Left ventricle myocardium inferior (tissue), 1 donor: ENCODE data around the gene ABR. TPM values are rescaled to one million over a fixed set of nuclear protein-coding genes. Genes with fewer than 3 reads are reported as not detected.

Experiments
- DNase-seq: peaks from one replicate; pipeline ENCODE4 v3.0.0-alpha.2; 2020
- H3K27ac ChIP-seq: fragments of 200-600 bp; replicated peaks from 2 replicates; pipeline ENCODE4 v1.8.0; 2021
- H3K27me3 ChIP-seq: fragments of 200-600 bp; 2 replicates; pipeline ENCODE4 v1.8.0; 2021; ENCODE audit warnings: low read depth
- H3K36me3 ChIP-seq: fragments of 200-600 bp; 2 replicates; pipeline ENCODE4 v1.8.0; 2021
- H3K4me1 ChIP-seq: fragments of 200-600 bp; 2 replicates; pipeline ENCODE4 v1.8.0; 2021
- H3K4me3 ChIP-seq: fragments of 200-600 bp; 2 replicates; pipeline ENCODE4 v1.8.0; 2021; ENCODE audit warnings: mild to moderate bottlenecking, moderate library complexity
- H3K9me3 ChIP-seq: fragments of 200-600 bp; replicated peaks from 2 replicates; pipeline ENCODE4 v1.8.0; 2021
- CTCF ChIP-seq: fragments of 200-600 bp; IDR thresholded peaks from 2 replicates; pipeline ENCODE4 v1.8.0; 2021; ENCODE audit warnings: antibody characterized with exemption, mild to moderate bottlenecking, borderline replicate concordance
- intact Hi-C: fragments of 100-400 bp; cut with micrococcal nuclease; formaldehyde crosslinking; loops from one replicate; pipeline ENCODE4 v1.11.0; 2022
- total RNA-seq: library from RNA; stranded (reverse); fragmentation: NEBNext Ultra II Directional; extraction: Animal tissue kit (Norgen Biotek cat#: 25700); gene quantifications from one replicate; pipeline ENCODE4 v1.2.1, GENCODE V29; 2021
- donor health status: DM: no; HTN: yes; CAD: no; lungs with severe emphysema.

ABR gene
- total RNA-seq, 1 donor from 2014 or later, result 170 TPM

GRCh38 chr17:1034652-1035210, 145.1 kb downstream of the ABR start:
- intact Hi-C loops, result no loop called here
- DNase-seq, result no peak
- H3K4me1 ChIP-seq, result peaks cover 81% of the 10 kb centered on the region
- H3K27ac ChIP-seq, result no peak overlapping the region
- no peaks in the 10 kb centered on the region for H3K9me3 ChIP-seq
- H3K36me3 ChIP-seq, result peaks cover 19% of the 10 kb centered on the region
- H3K4me3 ChIP-seq, result no peak overlapping the region
- no peaks in the 10 kb centered on the region for H3K27me3 ChIP-seq
- TF ChIP-seq CTCF, result no peak

GRCh38 chr17:1033503-1033902, 146.3 kb downstream of the ABR start:
- H3K27me3 ChIP-seq, result no peaks in the 10 kb centered on the region
- H3K9me3 ChIP-seq, result no peaks in the 10 kb centered on the region
- H3K4me3 ChIP-seq, result no peak overlapping the region
- DNase-seq, result no peak
- peaks cover 17% of the 10 kb centered on the region for H3K36me3 ChIP-seq
- intact Hi-C loops, result no loop called here
- H3K27ac ChIP-seq, result no peak overlapping the region
- no peak for TF ChIP-seq CTCF
- peaks cover 81% of the 10 kb centered on the region for H3K4me1 ChIP-seq

- Histone ChIP-seq H3K27me3 (no peaks in the 10 kb centered on the region), H3K9me3 (no peaks in the 10 kb centered on the region), H3K4me1 (peaks cover 81% of the 10 kb centered on the region), H3K36me3 (peaks cover 9% of the 10 kb centered on the region), H3K4me3 (peak overlapping the region; percentile 68), H3K27ac (no peak overlapping the region)
- intact Hi-C loops, result no loop called here
- no peak for DNase-seq
- no peak for TF ChIP-seq CTCF
These were observed 147.4 kb downstream of the ABR start for GRCh38 chr17:1032391-1032790.

- peak overlapping the region; percentile 83 for H3K27ac ChIP-seq
- DNase-seq, result peak; percentile 83
These were observed 148.1 kb downstream of the ABR start for GRCh38 chr17:1031711-1032110.

GRCh38 chr17:1030684-1031532, 148.9 kb downstream of the ABR start:
- intact Hi-C loops, result no loop called here
- Histone ChIP-seq H3K27ac (peak overlapping the region; percentile 83), H3K36me3 (peaks cover 12% of the 10 kb centered on the region), H3K27me3 (no peaks in the 10 kb centered on the region), H3K4me1 (peaks cover 84% of the 10 kb centered on the region), H3K9me3 (no peaks in the 10 kb centered on the region), H3K4me3 (peak overlapping the region; percentile 68)
- peak; percentile 66 for DNase-seq
- TF ChIP-seq CTCF, result no peak

More at GRCh38 chr17:1031711-1032110, 148.1 kb downstream of the ABR start:
- peaks cover 84% of the 10 kb centered on the region for H3K4me1 ChIP-seq
- intact Hi-C loops, result no loop called here
- TF ChIP-seq CTCF, result no peak
- peaks cover 6% of the 10 kb centered on the region for H3K36me3 ChIP-seq
- no peaks in the 10 kb centered on the region for H3K9me3 ChIP-seq
- peak overlapping the region; percentile 68 for H3K4me3 ChIP-seq
- H3K27me3 ChIP-seq, result no peaks in the 10 kb centered on the region
